K562 (cell line): ENCODE results near the gene RASL11A. TPM values are rescaled to one million over a fixed set of nuclear protein-coding genes. Genes with fewer than 3 reads are reported as not detected.

Source experiments
- ATAC-seq: fragments of 200-7000 bp; cut with Tn5 transposase; 3 replicates; pipeline ENCODE4 v1.9.1; 2020; ENCODE audit warnings: moderate library complexity
- BruUV-seq: library from RNA; stranded (reverse); fragments of 400-500 nt; replicated peaks from 2 replicates; lab custom pipeline; 2021; lab: Mats Ljungman, UMichigan
- CTCF ChIA-PET: fragments of 300-600 bp; formaldehyde crosslinking; extraction: SDS; loops from one replicate; lab custom pipeline; 2021; ENCODE audit warnings: low intra/inter-chr PET ratio; lab: Yijun Ruan, JAX
- POLR2A ChIA-PET: fragments of 300-600, 350-650 bp; sonication (Branson Sonifier 250); formaldehyde crosslinking; extraction: SDS; loops from one replicate; lab custom pipeline; 2021; ENCODE audit warnings: antibody characterized with exemption, inconsistent platforms; lab: Yijun Ruan, JAX
- DNase-seq, 4 experiments: peaks; one replicate each; pipeline versions ENCODE4 v3.0.0 to v3.0.0-alpha.2; 2011 to 2018; ENCODE audit warnings: low spot score in 3 of 4, mixed read lengths in 3 of 4; ENCODE audit errors: extremely low read depth in 1 of 4
- FAIRE-seq: peaks from 2 replicates; lab custom pipeline; 2011; peaks lifted over from hg19 to GRCh38; lab: Jason Lieb, UNC
- H2AFZ ChIP-seq: 2 replicates; pipeline ENCODE4 v1.6.0; 2011; ENCODE audit warnings: low read depth, low read length, control low read depth, inconsistent platforms
- H3K27ac ChIP-seq: fragments of 200-600 bp; 3 replicates; pipeline ENCODE4 v1.8.0; 2011; ENCODE audit warnings: low read depth, mild to moderate bottlenecking, control low read depth, inconsistent platforms, low read length, moderate library complexity, mixed read lengths; ENCODE audit errors: extremely low read depth
- H3K27me3 ChIP-seq, 2 experiments: fragments of 300-600 bp in 1 of 2; 2 replicates in 1 of 2; 3 replicates in 1 of 2; pipeline versions ENCODE4 v1.6.0 to v1.8.0; 2011; ENCODE audit warnings: inconsistent platforms in 2 of 2, low read length in 2 of 2, mild to moderate bottlenecking in 1 of 2, mixed read lengths in 1 of 2, moderate library complexity in 1 of 2; ENCODE audit not compliant: control insufficient read depth in 2 of 2, insufficient read depth in 2 of 2
- H3K36me3 ChIP-seq: fragments of 300-600 bp; 3 replicates; pipeline ENCODE4 v1.8.0; 2011; ENCODE audit warnings: mild to moderate bottlenecking, low read length, inconsistent platforms; ENCODE audit not compliant: control insufficient read depth, insufficient read depth
- H3K4me1 ChIP-seq, 2 experiments: fragments of 200-600 bp in 1 of 2; replicated peaks in 1 of 2; 2 replicates in 1 of 2; 3 replicates in 1 of 2; pipeline versions ENCODE4 v1.5.1 to v1.8.0; 2011; ENCODE audit warnings: inconsistent platforms in 2 of 2, low read length in 2 of 2, mild to moderate bottlenecking in 1 of 2, mixed read lengths in 1 of 2, moderate library complexity in 1 of 2; ENCODE audit not compliant: control insufficient read depth in 2 of 2, insufficient read depth in 2 of 2
- H3K4me2 ChIP-seq: 2 replicates; pipeline ENCODE4 v1.6.1; 2011; ENCODE audit warnings: low read length, control low read depth, inconsistent platforms, mixed read lengths; ENCODE audit not compliant: insufficient read depth
- H3K4me3 ChIP-seq: fragments of 200-600 bp; sonication (generic), shearing (Covaris generic); 2 replicates; pipeline ENCODE4 v1.5.1; 2016; ENCODE audit warnings: control low read depth, inconsistent platforms
- H3K79me2 ChIP-seq: fragments of 200-600 bp; 3 replicates; pipeline ENCODE4 v1.8.0; 2011; ENCODE audit warnings: low read length, inconsistent platforms; ENCODE audit not compliant: control insufficient read depth, insufficient read depth
- H3K9ac ChIP-seq, 2 experiments: 2 replicates each; pipeline versions ENCODE4 v1.6.0 to v1.6.1; 2011; ENCODE audit warnings: low read depth in 2 of 2, low read length in 2 of 2, control low read depth in 1 of 2, inconsistent platforms in 1 of 2, mild to moderate bottlenecking in 1 of 2, mixed read lengths in 1 of 2; ENCODE audit not compliant: insufficient read depth in 1 of 2
- H3K9me1 ChIP-seq: one replicate; pipeline ENCODE4 v1.6.0; 2011; ENCODE audit warnings: inconsistent platforms, mild to moderate bottlenecking, low read length, moderate library complexity; ENCODE audit not compliant: control insufficient read depth, insufficient read depth
- H3K9me3 ChIP-seq: replicated peaks from 2 replicates; pipeline ENCODE4 v1.5.1; 2011; ENCODE audit warnings: low read depth, low read length, inconsistent platforms; ENCODE audit not compliant: control insufficient read depth, insufficient read depth
- H4K20me1 ChIP-seq: replicated peaks from 2 replicates; pipeline ENCODE4 v1.6.1; 2011; ENCODE audit warnings: low read length, inconsistent platforms, mixed read lengths; ENCODE audit not compliant: control insufficient read depth, insufficient read depth
- CHD2 ChIP-seq: IDR thresholded peaks from 2 replicates; pipeline ENCODE4 v1.6.1; 2011; ENCODE audit warnings: low read depth, low read length
- ESRRA ChIP-seq: fragments of 450-650 bp; IDR thresholded peaks from 2 replicates; pipeline ENCODE4 v1.6.1; 2014; ENCODE audit warnings: low read depth, mild to moderate bottlenecking, moderate library complexity, borderline replicate concordance
- ETS1 ChIP-seq: conservative IDR thresholded peaks from 2 replicates; pipeline ENCODE4 v1.6.1; 2011; ENCODE audit warnings: low read depth, mild to moderate bottlenecking, low read length; ENCODE audit not compliant: control insufficient read depth
- FOXO4 ChIP-seq: fragments of 450-650 bp; formaldehyde crosslinking; IDR thresholded peaks from 2 replicates; pipeline ENCODE4 v1.4.0; 2020; ENCODE audit warnings: mild to moderate bottlenecking, moderate library complexity
- MXI1 ChIP-seq: IDR thresholded peaks from 2 replicates; pipeline ENCODE4 v1.6.1; 2011; ENCODE audit warnings: low read depth, mild to moderate bottlenecking, improper control_type of control experiment, low read length
- POLR2A ChIP-seq: fragments of 450-650 bp; conservative IDR thresholded peaks from 2 replicates; pipeline ENCODE4 v1.6.1; 2016
- RBM25 ChIP-seq: fragments of 200-400 bp; formaldehyde crosslinking; IDR thresholded peaks from 2 replicates; pipeline ENCODE4 v1.6.1; 2018; ENCODE audit warnings: low read length, low read depth, moderate library complexity; ENCODE audit not compliant: severe bottlenecking
- RERE ChIP-seq: sonication (generic); formaldehyde crosslinking; IDR thresholded peaks from 2 replicates; pipeline ENCODE4 v1.8.0; 2023; ENCODE audit warnings: missing genetic modification reagents, mild to moderate bottlenecking, borderline replicate concordance
- SIN3A ChIP-seq, 2 experiments: fragments of 150-350 bp in 1 of 2; IDR thresholded peaks; 2 replicates each; pipeline ENCODE4 v1.6.1; 2011 to 2016; ENCODE audit warnings: borderline replicate concordance in 2 of 2, low read depth in 2 of 2, low read length in 2 of 2, mild to moderate bottlenecking in 2 of 2, moderate library complexity in 2 of 2; ENCODE audit not compliant: control insufficient read depth in 1 of 2
- ZNF175 ChIP-seq: fragments of 200-800 bp; sonication (Bioruptor generic); IDR thresholded peaks from 2 replicates; pipeline ENCODE4 v1.6.1; 2016; ENCODE audit warnings: low read depth, mild to moderate bottlenecking, missing genetic modification characterization, missing compliant biosample characterization
- ZNF224 ChIP-seq: sonication (generic); formaldehyde crosslinking; IDR thresholded peaks from 2 replicates; pipeline ENCODE4 v1.8.0; 2022; ENCODE audit warnings: mild to moderate bottlenecking, missing genetic modification reagents
- ZNF551 ChIP-seq: fragments of 250-450 bp; sonication (Bioruptor Pico); IDR thresholded peaks from 2 replicates; pipeline ENCODE4 v1.5.0; 2021; ENCODE audit warnings: mild to moderate bottlenecking, moderate library complexity
- WGBS: fragments of 100-300 bp; shearing (Covaris generic); methylation state at CpG from one replicate; pipeline ENCODE4 v1.1.6; 2016; ENCODE audit warnings: low coverage, mixed read lengths; ENCODE audit not compliant: insufficient coverage; ENCODE audit errors: missing lambda C conversion rate; 5-methylcytosine and 5-hydroxymethylcytosine counted together
- in situ Hi-C: fragments of 300-500 bp; cut with MboI; formaldehyde crosslinking; loops from 4 replicates; pipeline ENCODE4 v1.15.0; 2018; ENCODE audit warnings: inconsistent platforms, mixed read lengths
- intact Hi-C: fragments of 100-400 bp; cut with micrococcal nuclease; formaldehyde crosslinking; loops from 2 replicates; pipeline ENCODE4 v1.14.2; 2022
- polyA plus RNA-seq, 8 experiments: library from polyadenylated mRNA; depleted of rRNA in 4 of 8; stranded (reverse) in 5 of 8; unstranded in 3 of 8; fragments of >200 nt; fragmentation: Nextera tagmentation in 2 of 8; fragmentation: Illumina TruSeq in 1 of 8; extraction: Ambion mirVana in 2 of 8; extraction: Trizol in 1 of 8; gene quantifications; 2 replicates each; pipeline versions ENCODE4 v1.2.1 to v1.2.3, GENCODE V29; 2011 to 2014; ENCODE audit warnings: inconsistent platforms in 1 of 8, missing spikeins in 1 of 8
- total RNA-seq, 7 experiments: library from RNA; depleted of rRNA in 6 of 7; stranded (reverse); fragments of >200 nt in 6 of 7; fragmentation: Illumina TruSeq in 2 of 7; extraction: Trizol in 2 of 7; gene quantifications; 2 replicates each; pipeline versions ENCODE4 v1.2.1 to v1.2.3, GENCODE V29; 2011 to 2021; ENCODE audit warnings: low replicate concordance in 1 of 7

RASL11A gene
- total and polyA plus RNA-seq, 9 of the 15 experiments (the other 6 are each of a cell fraction or from before 2014, with no cell fraction given), result 0.11 to 2.2 (median 1.5) TPM; not detected in 1

GRCh38 chr13:27228131-27228530, 42.5 kb upstream of the RASL11A start (continued):
- no peak for TF ChIP-seq ZNF175 (CRISPR knock-in tag)

GRCh38 chr13:27229642-27230041, 41.0 kb upstream of the RASL11A start:
- no peak for FAIRE-seq
- WGBS, result 54% methylated on average over 2 of the region's 3 CpGs
- H3K9me1 ChIP-seq, result no peaks in the 10 kb centered on the region
- no peak for ATAC-seq
- H3K36me3 ChIP-seq, result no peaks in the 10 kb centered on the region
- CTCF ChIA-PET, result no interaction called here
- no TSS peak for BruUV-seq
- H3K27me3 ChIP-seq, result no peaks in the 10 kb centered on the region
- no peak overlapping the region for H3K4me2 ChIP-seq
- TF ChIP-seq RERE (CRISPR knock-in tag) (no peak), SIN3A (IDR thresholded peaks at IDR 0.05; ENCODE audit: borderline replicate concordance in 2 of 2, control insufficient read depth in 1 of 2, low read depth in 2 of 2, low read length in 2 of 2) (no peak), CHD2 (no peak), ZNF551 (CRISPR knock-in tag) (no peak), FOXO4 (CRISPR knock-in tag) (no peak), ETS1 (no peak), POLR2A (no peak), MXI1 (no peak), RBM25 (no peak), ESRRA (no peak), ZNF224 (CRISPR knock-in tag) (no peak)
- DNase-seq, result no peak
- no peak overlapping the region for H2AFZ ChIP-seq
- no peak overlapping the region for H3K4me3 ChIP-seq
- in situ Hi-C loops, result no loop called here
- H3K4me1 ChIP-seq, result no peaks in the 10 kb centered on the region; a peak in 1 of 5 replicates
- H3K79me2 ChIP-seq, result no peaks in the 10 kb centered on the region
- POLR2A ChIA-PET, result no interaction called here
- H4K20me1 ChIP-seq, result no peaks in the 10 kb centered on the region
- H3K9me3 ChIP-seq, result no peaks in the 10 kb centered on the region
- intact Hi-C loops, result no loop called here
- no peak overlapping the region for H3K9ac ChIP-seq
- H3K27ac ChIP-seq, result no peak overlapping the region
